ENCODE data around the gene OGDH. TPM values are rescaled to one million over a fixed set of nuclear protein-coding genes. Genes with fewer than 3 reads are reported as not detected.
A peak's percentile ranks its signal among the peaks of the same experiment; 100 is the strongest.

Gene OGDH
- polyA plus RNA-seq, 3 donors, result 41.0 to 74.1 (median 49.9) TPM

GRCh38 chr7:44709945-44710596 lies 103.6 kb downstream of the OGDH start:
- 93% methylated on average over 9 of the region's 10 CpGs for WGBS (ENCODE audit: insufficient coverage)
- no peaks in the 10 kb centered on the region for H3K27me3 ChIP-seq (ENCODE audit: control insufficient read depth in 2 of 2, insufficient read depth in 2 of 2, low read length in 2 of 2)
- H3K4me2 ChIP-seq (replicated peaks; ENCODE audit: extremely low read depth, low read length, poor library complexity, severe bottlenecking), result no peak overlapping the region
- H3K27me3 Mint-ChIP-seq (ENCODE audit: low read depth in 3 of 3), result peaks cover 0 to 3% (median 2%) of the 10 kb centered on the region in 3 donors
- DNase-seq, result no peak
- H3K36me3 Mint-ChIP-seq, result peaks cover 42 to 55% of the 10 kb centered on the region in 2 donors
- intact Hi-C loops (cut with micrococcal nuclease), result loop anchor here in 1 of 2 donors (10.0 kb wide), 1 partner anchor 45 kb away; no protein-coding TSS in a partner anchor
- peaks cover 30 to 49% of the 10 kb centered on the region in 2 donors for H3K36me3 ChIP-seq (replicated peaks in 1 of 2; ENCODE audit: control insufficient read depth in 1 of 2, insufficient read depth in 2 of 2, low read length in 2 of 2)
- peaks cover 0 to 2% (median 0%) of the 10 kb centered on the region in 7 donors for H3K9me3 Mint-ChIP-seq
- H3K9ac ChIP-seq (ENCODE audit: insufficient read depth, low read length, poor library complexity, severe bottlenecking), result no peak overlapping the region
- TF ChIP-seq, protein P1, sequence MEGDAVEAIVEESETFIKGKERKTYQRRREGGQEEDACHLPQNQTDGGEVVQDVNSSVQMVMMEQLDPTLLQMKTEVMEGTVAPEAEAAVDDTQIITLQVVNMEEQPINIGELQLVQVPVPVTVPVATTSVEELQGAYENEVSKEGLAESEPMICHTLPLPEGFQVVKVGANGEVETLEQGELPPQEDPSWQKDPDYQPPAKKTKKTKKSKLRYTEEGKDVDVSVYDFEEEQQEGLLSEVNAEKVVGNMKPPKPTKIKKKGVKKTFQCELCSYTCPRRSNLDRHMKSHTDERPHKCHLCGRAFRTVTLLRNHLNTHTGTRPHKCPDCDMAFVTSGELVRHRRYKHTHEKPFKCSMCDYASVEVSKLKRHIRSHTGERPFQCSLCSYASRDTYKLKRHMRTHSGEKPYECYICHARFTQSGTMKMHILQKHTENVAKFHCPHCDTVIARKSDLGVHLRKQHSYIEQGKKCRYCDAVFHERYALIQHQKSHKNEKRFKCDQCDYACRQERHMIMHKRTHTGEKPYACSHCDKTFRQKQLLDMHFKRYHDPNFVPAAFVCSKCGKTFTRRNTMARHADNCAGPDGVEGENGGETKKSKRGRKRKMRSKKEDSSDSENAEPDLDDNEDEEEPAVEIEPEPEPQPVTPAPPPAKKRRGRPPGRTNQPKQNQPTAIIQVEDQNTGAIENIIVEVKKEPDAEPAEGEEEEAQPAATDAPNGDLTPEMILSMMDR (IDR thresholded peaks at IDR 0.05), result no peak
- H3K4me1 Mint-ChIP-seq, result peaks cover 5% of the 10 kb centered on the region
- peak overlapping the region in 5 of 7 donors; percentile 3 to 75 (median 35) for H3K27ac Mint-ChIP-seq
- peak overlapping the region in 1 of 2 donors; percentile 20 for H3K27ac ChIP-seq (ENCODE audit: low read depth in 1 of 2, low read length in 2 of 2)
- H3K4me1 ChIP-seq (ENCODE audit: control insufficient read depth in 1 of 2, insufficient read depth in 2 of 2, low read length in 2 of 2), result peaks cover 0 to 4% of the 10 kb centered on the region in 2 donors
- H3K4me3 Mint-ChIP-seq, result peak overlapping the region in 1 of 2 donors; percentile 31
- H2AFZ ChIP-seq (ENCODE audit: insufficient read depth, low read depth, low read length, poor library complexity, severe bottlenecking), result no peak overlapping the region
- no peak overlapping the region for H3K4me3 ChIP-seq (replicated peaks in 1 of 3; ENCODE audit: low read depth in 2 of 3, low read length in 3 of 3)
- no peaks in the 10 kb centered on the region for H3K9me3 ChIP-seq (replicated peaks in 1 of 2; ENCODE audit: control insufficient read depth in 1 of 2, insufficient read depth in 1 of 2, low read length in 2 of 2)
- no peaks in the 10 kb centered on the region for H3K79me2 ChIP-seq (ENCODE audit: insufficient read depth, low read length)
- no peaks in the 10 kb centered on the region for H4K20me1 ChIP-seq (ENCODE audit: insufficient read depth, low read length)

DNA sequence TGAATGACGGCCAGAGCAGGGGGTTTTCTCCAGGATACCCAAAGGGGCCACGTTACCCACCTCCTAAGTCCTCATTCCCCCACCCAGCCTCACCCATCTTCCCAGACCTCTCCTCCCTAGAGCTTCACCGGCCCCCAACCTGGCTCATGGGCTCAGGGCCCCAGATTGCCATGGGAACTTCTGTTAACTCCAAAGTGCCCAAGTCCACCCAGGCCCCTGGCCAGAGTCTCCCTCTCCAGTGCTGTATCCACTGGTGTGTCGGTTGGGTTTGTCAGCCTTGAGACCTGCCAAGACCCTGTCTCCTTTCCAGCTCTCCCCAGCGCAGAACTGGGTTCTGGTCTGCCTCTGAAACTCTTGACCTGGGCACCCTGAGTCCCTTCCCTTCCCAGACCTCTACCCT lies 105.1 kb downstream of the OGDH start:
- no peak overlapping the region for H3K4me3 Mint-ChIP-seq
- H3K27me3 ChIP-seq (ENCODE audit: control insufficient read depth in 2 of 2, insufficient read depth in 2 of 2, low read length in 2 of 2), result no peaks in the 10 kb centered on the region
- H3K36me3 Mint-ChIP-seq, result peaks cover 33 to 42% of the 10 kb centered on the region in 2 donors

More for the DNA sequence above, 105.1 kb downstream of the OGDH start:
- 87% methylated on average over 3 of the region's 5 CpGs for WGBS (ENCODE audit: insufficient coverage)
- Mint-ChIP-seq H3K27ac (peak overlapping the region in 2 of 7 donors; percentile 34 to 50), H3K27me3 (ENCODE audit: low read depth in 3 of 3) (peaks cover 3 to 5% (median 4%) of the 10 kb centered on the region in 3 donors), H3K4me1 (peaks cover 5% of the 10 kb centered on the region), H3K9me3 (peaks cover 0 to 2% (median 0%) of the 10 kb centered on the region in 7 donors)
- Histone ChIP-seq H3K9ac (ENCODE audit: insufficient read depth, low read length, poor library complexity, severe bottlenecking) (no peak overlapping the region), H3K79me2 (ENCODE audit: insufficient read depth, low read length) (no peaks in the 10 kb centered on the region), H3K36me3 (replicated peaks in 1 of 2; ENCODE audit: control insufficient read depth in 1 of 2, insufficient read depth in 2 of 2, low read length in 2 of 2) (peaks cover 27 to 39% of the 10 kb centered on the region in 2 donors), H3K27ac (ENCODE audit: low read depth in 1 of 2, low read length in 2 of 2) (no peak overlapping the region), H4K20me1 (ENCODE audit: insufficient read depth, low read length) (no peaks in the 10 kb centered on the region), H3K4me1 (ENCODE audit: control insufficient read depth in 1 of 2, insufficient read depth in 2 of 2, low read length in 2 of 2) (peaks cover 0 to 4% of the 10 kb centered on the region in 2 donors), H3K9me3 (replicated peaks in 1 of 2; ENCODE audit: control insufficient read depth in 1 of 2, insufficient read depth in 1 of 2, low read length in 2 of 2) (no peaks in the 10 kb centered on the region), H3K4me2 (replicated peaks; ENCODE audit: extremely low read depth, low read length, poor library complexity, severe bottlenecking) (no peak overlapping the region), H2AFZ (ENCODE audit: insufficient read depth, low read depth, low read length, poor library complexity, severe bottlenecking) (no peak overlapping the region), H3K4me3 (replicated peaks in 1 of 3; ENCODE audit: low read depth in 2 of 3, low read length in 3 of 3) (no peak overlapping the region)
- intact Hi-C loops (cut with micrococcal nuclease), result no loop called here
- TF ChIP-seq, protein P1 (IDR thresholded peaks at IDR 0.05), result no peak
- no peak for DNase-seq

All from CD14-positive monocyte (primary cell).